MV-4-11 (cell line): ENCODE data around the gene MEIOSIN.
"Not testable (repeated sequence)": the region's sequence is repeated elsewhere in the genome, so short reads cannot be mapped to it uniquely, and the experiment has no call there.

ENCODE experiments used
- DNase-seq: peaks from one replicate; lab custom pipeline; 2025; lab: John Stamatoyannopoulos, UW

The MEIOSIN gene

DNA sequence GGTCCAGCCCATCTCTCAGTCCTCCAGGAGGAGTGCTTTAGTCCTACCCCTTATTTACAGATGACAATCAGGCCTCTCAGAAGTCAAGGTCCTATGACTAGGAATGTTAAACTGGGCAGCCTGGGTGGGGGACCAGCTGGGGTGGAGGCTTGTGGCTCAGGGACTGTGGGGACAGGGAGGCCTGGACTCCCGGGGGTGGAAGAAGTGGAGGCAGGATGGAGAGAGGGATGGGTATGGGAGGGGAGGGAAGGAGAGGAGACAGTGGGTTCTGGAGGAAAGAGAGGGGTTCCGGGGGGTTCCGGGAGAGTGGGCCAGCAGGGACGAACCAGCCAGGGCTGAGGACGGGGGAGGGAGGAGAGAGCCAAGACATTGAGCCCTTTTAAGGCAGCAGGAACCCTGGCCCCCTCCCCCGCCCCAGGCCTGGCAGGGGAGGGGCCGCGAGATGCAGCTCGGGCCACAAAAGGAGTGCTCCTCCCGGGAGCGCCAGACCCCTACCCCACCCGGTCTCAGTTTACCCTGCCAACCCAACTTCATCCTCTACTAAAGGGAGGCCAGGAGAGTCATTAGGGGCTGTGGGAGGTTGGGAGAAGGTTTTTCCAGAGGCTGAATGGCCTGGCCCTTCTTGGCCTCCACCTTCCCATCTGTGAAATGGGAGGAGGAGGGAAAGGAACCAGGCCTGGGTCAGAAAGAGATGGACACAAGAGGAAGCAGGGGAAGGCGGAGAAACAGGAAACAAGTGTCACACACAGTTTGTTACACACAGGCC lies 47.4 kb downstream of the MEIOSIN start:
- peak; percentile 39 for DNase-seq

- DNase-seq: peak; percentile 52
These were observed 48.2 kb downstream of the MEIOSIN start for GRCh38 chr19:45781214-45782161.

- no peak for DNase-seq
These were observed 49.0 kb downstream of the MEIOSIN start, which contains the start of gene DMPK for GRCh38 chr19:45782162-45782691. Gene DMPK, minus strand, starts transcription at chr19:45782490. Its CDS starts 138 bp downstream, at chr19:45782352.

DNA sequence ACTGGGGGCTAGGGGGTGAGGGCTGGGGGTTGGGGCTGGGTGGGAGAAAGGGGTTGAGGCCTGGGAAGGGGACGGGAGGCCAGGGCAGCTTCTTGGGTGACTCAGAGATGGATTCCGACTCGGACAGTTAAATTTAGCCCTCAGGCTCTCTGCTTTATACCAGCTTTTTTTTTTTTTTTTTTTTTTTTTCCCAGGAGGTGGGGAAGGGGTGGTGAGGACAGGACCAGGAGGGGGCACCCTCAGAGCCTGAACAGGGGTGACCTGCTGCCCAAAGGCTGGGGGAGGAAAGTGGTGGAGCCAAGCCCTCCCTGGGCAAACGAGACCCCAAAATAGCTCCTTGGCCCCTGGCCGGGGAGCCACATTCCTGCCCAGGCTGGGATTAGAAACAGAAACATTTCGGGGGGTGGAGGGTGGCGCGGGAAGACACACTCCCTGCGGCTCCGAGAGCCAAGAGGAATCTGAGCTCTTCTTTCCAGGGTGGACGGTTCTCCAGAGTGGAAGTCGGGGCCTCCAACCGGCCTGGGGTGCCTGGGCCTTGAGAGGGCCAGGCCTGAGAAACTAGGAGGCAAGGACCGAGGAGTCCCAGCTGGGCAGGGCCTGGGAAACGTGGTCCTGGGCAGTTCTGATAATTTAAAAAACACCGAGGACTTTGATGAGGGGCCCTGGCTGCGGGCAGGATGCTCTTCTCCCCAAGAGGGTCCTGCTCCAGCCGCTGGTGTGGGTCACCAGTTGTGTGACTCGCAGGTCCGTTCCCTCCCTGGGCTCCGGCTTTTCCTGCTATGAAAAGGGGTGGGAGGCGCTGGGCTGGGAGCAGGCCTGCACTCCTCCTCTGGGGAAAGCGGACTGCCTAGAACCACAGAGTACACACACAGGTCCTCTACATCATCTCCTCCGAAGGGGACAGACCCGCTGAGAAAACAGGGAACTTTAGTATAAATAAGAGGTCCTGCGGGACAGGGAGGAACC lies 49.9 kb downstream of the MEIOSIN start:
- DNase-seq: no peak

DNA sequence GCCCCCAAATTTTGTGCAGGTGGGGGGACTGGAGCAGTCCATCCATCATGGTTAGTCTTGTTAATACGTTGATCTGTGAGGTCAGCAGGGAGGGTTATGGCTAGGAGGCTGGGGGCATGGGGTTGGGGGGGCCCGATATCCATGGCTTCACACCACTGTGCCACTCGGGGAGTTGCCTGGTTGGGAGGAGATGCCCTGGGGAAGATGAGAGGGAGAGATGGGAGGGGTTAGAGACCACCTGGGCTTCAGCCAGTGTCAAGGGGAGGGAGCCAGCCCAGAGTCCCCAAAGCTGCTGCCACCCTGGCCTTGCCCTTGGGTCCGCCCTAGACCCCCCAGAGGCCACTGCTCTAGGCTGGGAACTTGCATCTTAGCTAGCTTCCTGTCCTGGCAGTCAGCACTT lies 50.9 kb downstream of the MEIOSIN start:
- no peak for DNase-seq

- DNase-seq: no peak
These were observed 51.9 kb downstream of the MEIOSIN start for GRCh38 chr19:45785097-45785496.

- DNase-seq: no peak
These were observed 52.7 kb downstream of the MEIOSIN start for GRCh38 chr19:45785781-45786532.

- no peak for DNase-seq
These were observed 53.3 kb downstream of the MEIOSIN start for GRCh38 chr19:45786533-45786894.

DNA sequence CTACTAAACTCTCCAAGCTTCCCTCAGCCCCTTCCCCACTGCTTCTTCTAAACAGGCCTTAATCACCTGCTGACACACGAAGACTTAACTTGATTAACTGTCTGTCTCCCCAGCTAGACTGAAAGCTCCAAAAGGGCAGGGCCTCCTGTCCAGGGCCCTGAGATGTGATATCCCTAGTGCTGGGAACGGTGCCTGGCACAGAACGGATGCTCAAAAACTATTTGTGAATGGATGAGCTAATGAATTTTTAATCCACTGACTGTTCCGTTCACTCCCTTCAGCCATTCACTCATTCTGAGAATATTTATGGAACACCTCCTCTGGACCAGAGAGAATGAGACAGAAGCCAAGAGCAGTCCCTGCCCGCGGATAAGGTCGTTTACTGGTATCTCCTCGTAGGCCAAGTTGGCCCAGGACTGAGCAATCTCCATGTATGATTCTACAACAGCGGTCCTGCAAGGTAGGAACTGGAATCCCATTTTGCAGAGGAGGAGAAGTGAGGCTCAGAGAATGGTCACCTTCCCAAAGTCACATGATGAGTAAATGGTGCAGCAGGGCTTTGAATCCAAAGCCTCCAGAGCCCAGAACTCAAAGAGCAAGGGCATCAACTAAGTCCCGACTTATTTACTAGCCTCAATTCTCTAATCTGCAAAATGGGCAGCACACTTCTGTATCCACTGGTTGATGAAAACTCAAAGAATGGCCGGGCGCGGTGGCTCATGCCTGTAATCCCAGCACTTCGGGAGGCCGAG lies 56.0 kb downstream of the MEIOSIN start:
- DNase-seq: no peak

- DNase-seq: peak; percentile 97
These were observed 57.7 kb downstream of the MEIOSIN start for GRCh38 chr19:45790942-45791341.

GRCh38 chr19:45791744-45792469 lies 58.7 kb downstream of the MEIOSIN start:
- DNase-seq: no peak

- peak; percentile 99 for DNase-seq
These were observed 59.4 kb downstream of the MEIOSIN start, which contains the start of gene DMWD for GRCh38 chr19:45792470-45793177. Gene DMWD, minus strand, starts transcription at chr19:45792845. Its CDS starts 89 bp downstream, at chr19:45792756.

GRCh38 chr19:45793178-45793564 lies 59.9 kb downstream of the MEIOSIN start:
- no peak for DNase-seq

- peak; percentile 54 for DNase-seq
These were observed 60.6 kb downstream of the MEIOSIN start for GRCh38 chr19:45793876-45794275.

GRCh38 chr19:45794627-45795026 lies 61.4 kb downstream of the MEIOSIN start:
- DNase-seq: no peak

- peak; percentile 23 for DNase-seq
These were observed 65.8 kb downstream of the MEIOSIN start for GRCh38 chr19:45798995-45799517.

- DNase-seq: not testable (repeated sequence)
These were observed 66.3 kb downstream of the MEIOSIN start for GRCh38 chr19:45799541-45799940.

DNA sequence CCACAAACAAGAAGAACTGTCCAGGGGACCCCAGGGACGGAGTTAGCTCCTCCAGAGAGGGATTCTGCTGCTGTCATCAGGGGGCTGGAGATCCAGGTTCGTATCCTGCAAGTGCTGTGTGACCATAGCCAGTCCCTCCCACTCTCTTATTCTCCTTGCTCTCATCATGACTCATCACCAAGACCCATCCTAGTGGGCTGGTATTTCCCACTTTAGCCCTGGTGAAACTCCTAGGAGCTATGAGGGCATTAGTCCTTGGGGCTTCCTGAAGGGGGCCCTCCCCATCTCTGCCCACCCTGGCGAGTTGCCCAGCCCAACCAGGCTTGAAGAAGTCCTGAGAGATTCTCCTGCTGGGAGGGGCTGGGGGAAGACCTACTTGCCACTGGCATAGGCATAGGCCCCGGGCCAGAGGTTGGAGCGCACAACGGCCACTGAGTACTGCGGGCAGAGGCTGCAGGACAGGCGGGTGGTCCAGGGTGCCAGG lies 66.9 kb downstream of the MEIOSIN start:
- peak; percentile 23 for DNase-seq
